ENCODE results near the gene BBLN. TPM values are rescaled to one million over a fixed set of nuclear protein-coding genes. Genes with fewer than 3 reads are reported as not detected.

BBLN gene
- total RNA-seq, 1 donor from 2014 or later = 406 TPM

GRCh38 chr9:128190013-128190412 lies 29.9 kb downstream of the BBLN start:
- DNase-seq (ENCODE audit: low read depth) = no peak
- H3K27me3 ChIP-seq (ENCODE audit: control insufficient read depth, insufficient read depth, low read length) = no peaks in the 10 kb centered on the region
- no peak overlapping the region for H3K4me3 ChIP-seq (ENCODE audit: low read depth, low read length)
- H3K36me3 ChIP-seq (ENCODE audit: control insufficient read depth, insufficient read depth, low read length) = peaks cover 3% of the 10 kb centered on the region
- no peak for TF ChIP-seq CTCF (IDR thresholded peaks at IDR 0.05; ENCODE audit: insufficient read depth, low read length, poor library complexity, severe bottlenecking)

DNA sequence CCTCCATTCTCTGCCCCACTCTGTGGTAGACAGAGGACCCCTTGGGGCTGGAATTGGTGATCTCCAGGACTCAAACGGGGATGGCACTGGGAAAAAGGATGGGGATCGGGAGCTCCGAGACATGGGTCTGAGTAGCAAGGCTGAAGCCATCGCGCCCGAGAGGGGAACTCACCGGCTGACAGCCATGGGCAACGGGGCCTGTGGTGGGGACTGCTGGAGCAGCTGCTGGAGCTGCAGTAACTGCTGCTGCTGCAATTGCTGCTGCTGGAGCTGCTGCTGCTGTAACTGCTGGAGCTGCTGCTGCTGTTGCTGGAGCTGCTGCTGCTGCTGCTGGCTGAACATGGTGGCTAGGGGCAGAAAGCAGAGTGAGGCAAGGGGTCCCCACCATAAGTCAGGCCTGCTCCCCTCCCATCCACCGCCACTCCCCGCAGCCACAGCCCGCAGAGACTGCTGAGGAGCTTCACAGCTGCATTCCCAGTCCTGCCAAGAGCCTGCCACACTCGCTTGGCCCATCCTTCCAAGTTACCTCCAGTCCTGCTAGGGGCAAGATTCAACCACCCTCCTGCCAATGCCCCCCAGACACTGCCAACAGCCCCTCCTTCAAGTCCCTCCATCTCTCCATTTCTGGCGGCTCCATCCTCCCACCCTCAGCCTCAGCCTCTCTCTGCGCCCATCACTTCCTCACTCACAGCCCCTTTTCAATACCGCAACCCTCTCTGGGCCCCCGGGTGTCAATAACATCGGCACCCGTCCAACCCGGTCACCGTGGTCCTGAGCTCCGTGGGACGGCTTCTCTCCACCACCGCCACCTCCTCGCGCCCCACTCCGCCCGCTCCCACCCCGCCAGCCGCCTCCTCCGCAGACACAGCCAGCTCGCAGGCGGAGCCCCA lies 30.7 kb downstream of the BBLN start:
- no peak for DNase-seq (ENCODE audit: low read depth)
- Histone ChIP-seq H3K4me3 (ENCODE audit: low read depth, low read length) (peak overlapping the region; percentile 70), H3K27me3 (ENCODE audit: control insufficient read depth, insufficient read depth, low read length) (no peaks in the 10 kb centered on the region), H3K36me3 (ENCODE audit: control insufficient read depth, insufficient read depth, low read length) (peaks cover 3% of the 10 kb centered on the region)
- TF ChIP-seq CTCF (IDR thresholded peaks at IDR 0.05; ENCODE audit: insufficient read depth, low read length, poor library complexity, severe bottlenecking) = no peak

DNA sequence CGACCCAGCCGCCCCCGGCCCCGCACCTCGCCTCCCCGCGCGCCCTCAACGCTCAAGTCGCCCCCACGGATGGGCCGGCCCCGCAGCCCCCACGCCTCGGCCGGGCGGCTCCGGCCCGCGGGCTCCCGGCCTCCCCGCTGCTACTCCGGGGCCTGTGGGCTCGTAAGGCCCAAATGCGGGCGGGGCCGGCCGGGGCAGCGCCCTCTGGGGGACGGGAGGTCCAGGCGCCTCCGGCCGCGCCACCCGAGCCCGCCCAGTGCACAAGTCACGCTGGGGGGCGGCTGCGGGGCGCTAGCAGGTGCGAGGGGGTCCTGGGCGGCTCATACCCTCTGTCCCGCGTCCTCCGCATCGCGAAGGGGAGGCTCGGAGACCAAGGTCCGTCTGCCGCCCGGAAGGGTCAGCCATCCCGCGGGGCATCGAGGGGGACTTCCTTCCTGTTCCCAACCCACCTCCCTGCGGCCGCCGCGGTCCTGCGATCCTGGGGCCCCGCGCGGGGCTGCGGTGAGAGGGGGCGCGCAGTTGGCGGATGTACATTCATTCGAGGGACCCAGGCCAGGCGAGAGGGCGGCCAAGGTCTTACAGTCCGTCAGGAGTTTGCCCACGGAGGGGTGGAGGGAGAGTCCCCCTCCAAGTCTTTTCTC lies 31.5 kb downstream of the BBLN start, which contains the start of gene CIZ1:
Gene CIZ1, minus strand, starts transcription at position 167 of the 641 bp plus-strand sequence. CDS start 715 bp downstream, outside the sequence.
- no peak for DNase-seq (ENCODE audit: low read depth)
- peak; percentile 22 for TF ChIP-seq CTCF (IDR thresholded peaks at IDR 0.05; ENCODE audit: insufficient read depth, low read length, poor library complexity, severe bottlenecking)
- Histone ChIP-seq H3K27me3 (ENCODE audit: control insufficient read depth, insufficient read depth, low read length) (no peaks in the 10 kb centered on the region), H3K4me3 (ENCODE audit: low read depth, low read length) (peak within 1 kb of the TSS; percentile 70), H3K36me3 (ENCODE audit: control insufficient read depth, insufficient read depth, low read length) (peaks cover 3% of the 10 kb centered on the region)

DNA sequence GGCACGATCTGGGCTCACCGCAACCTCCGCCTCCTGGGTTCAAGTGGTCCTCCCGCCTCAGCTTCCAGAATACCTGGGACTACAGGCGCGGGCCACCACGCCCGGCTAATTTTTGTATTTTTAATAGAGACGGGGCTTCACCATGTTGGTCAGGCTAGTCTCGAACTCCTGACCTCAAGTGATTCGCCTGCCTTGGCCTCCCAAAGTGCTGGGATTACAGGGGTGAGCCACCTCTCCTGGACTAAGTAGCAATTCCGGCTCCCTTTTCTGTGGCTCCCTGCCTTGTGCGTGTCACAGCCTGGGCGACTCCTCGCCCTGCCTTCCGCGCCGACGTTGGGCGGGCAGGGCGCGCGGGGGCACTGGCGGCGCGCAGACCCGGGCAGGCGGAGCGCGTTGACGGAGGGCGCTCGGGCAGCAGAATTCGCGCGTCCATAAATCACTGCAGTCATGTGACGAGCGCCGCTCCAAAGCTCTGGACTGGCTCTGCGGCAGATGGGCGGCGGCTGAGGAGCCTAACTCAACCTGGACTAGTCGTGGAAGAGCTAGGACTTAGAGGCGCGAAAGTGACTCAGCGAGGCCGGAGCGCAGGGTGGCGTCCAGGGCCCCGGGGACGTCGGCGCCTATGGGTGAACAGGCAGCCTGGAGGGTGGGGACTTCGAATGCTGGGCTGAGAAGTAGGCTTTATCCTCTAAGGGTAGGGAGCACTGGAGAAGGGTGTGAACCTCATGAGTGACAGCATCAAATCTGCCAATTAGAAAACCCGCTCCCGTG lies 32.7 kb downstream of the BBLN start:
- Histone ChIP-seq H3K4me3 (ENCODE audit: low read depth, low read length) (peak overlapping the region; percentile 70), H3K36me3 (ENCODE audit: control insufficient read depth, insufficient read depth, low read length) (peaks cover 3% of the 10 kb centered on the region), H3K27me3 (ENCODE audit: control insufficient read depth, insufficient read depth, low read length) (no peaks in the 10 kb centered on the region)
- DNase-seq (ENCODE audit: low read depth) = peak; percentile 77
- TF ChIP-seq CTCF (IDR thresholded peaks at IDR 0.05; ENCODE audit: insufficient read depth, low read length, poor library complexity, severe bottlenecking) = no peak

GRCh38 chr9:128193469-128194096 lies 33.5 kb downstream of the BBLN start:
- H3K4me3 ChIP-seq (ENCODE audit: low read depth, low read length) = no peak overlapping the region
- TF ChIP-seq CTCF (IDR thresholded peaks at IDR 0.05; ENCODE audit: insufficient read depth, low read length, poor library complexity, severe bottlenecking) = no peak
- no peaks in the 10 kb centered on the region for H3K27me3 ChIP-seq (ENCODE audit: control insufficient read depth, insufficient read depth, low read length)
- DNase-seq (ENCODE audit: low read depth) = no peak
- H3K36me3 ChIP-seq (ENCODE audit: control insufficient read depth, insufficient read depth, low read length) = peaks cover 3% of the 10 kb centered on the region

All from kidney epithelial cell (primary cell).